GM21367 (cell line): ENCODE measurements around the gene PLCB1.

ENCODE experiments used
- ATAC-seq: cut with Tn5 transposase; IDR thresholded peaks from one replicate; pipeline ENCODE4 v1.9.1; 2021; ENCODE audit not compliant: unreplicated experiment

PLCB1 gene

DNA sequence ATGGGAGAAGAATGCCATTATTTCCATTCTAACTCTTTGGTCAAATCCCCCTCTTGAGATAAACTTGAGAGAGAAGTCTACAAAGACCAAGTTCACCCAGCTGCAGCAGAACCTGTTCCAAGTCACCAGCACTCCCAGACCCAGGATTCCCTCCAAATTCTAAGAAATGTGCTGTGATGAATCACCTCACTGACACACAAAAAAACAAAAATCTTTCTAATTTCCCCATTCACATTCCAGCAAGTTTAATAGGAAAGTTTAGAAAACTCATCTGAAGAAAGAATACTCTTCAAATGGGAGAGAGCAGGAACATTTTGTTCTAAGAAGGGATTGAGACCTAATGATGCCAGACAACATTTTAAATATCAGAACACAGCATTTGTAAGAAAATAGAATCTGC lies 723.2 kb downstream of the PLCB1 start:
- ATAC-seq = no peak

DNA sequence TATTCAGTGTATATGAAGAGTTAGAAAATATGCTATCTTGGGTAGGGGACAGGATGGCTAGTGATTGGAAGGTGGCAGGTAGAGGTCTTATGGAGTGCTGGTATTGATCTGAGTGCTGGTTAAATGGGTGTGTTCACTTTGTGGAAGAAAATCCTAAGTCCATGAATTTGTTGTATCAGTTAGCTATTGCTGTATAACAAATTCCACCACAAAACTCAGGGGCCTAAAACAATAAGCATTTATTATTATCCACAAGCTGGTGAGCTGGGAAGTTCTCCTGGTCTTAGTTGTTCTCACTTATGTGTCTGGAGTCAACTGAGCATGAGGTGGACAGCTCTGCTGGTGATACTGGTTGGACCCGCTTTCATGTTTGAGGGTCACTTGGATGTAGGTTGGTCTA lies 724.6 kb downstream of the PLCB1 start:
- no peak for ATAC-seq

DNA sequence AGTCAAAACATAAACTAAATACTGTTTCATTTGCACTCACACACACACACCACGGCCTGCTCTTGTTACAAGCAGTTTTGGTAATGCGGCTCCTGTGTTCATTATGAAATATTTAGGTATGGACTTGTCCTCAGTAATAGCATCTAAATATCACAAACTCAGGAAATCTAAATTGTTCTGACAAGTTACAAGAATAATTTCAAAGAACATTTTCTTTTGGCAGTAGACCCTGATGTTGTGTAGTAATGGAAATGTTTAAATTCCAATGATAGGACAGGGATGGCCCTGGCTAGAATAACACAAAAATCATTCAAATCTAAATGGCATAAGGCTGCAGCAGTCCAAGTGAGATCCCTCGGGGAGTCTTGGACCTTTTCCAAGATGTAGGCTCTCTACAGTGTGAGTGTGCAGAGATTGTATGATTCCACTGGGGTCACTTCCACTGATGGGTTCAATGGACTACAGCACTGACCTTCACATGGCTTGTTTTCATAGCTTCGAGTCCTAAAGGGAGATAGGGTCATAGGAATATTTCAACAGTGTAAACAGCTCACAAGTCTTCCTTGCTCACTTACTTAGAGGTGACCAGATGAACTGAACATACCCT lies 726.2 kb downstream of the PLCB1 start:
- ATAC-seq = no peak

DNA sequence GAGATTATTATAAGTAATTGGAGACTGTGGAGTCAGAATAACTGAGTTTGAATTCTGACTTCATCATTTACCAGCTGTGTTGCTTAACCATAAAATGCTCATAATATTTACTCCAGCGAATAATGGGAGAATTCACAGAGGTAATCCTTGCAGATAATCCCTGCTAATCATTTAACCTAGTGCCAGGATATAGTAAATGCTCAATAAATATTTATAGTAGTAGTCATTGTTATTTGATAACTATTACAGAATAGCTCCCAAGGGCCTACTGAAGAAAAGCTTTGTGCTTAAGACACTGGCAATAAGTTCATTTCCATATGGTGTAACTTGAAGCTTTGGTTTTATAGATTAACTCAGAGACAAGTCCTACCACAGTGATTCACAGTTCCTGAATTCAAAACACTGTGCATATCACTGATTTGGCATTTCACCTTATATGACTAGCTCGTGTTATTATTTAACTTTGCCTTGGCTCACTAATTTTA lies 728.0 kb downstream of the PLCB1 start:
- no peak for ATAC-seq

DNA sequence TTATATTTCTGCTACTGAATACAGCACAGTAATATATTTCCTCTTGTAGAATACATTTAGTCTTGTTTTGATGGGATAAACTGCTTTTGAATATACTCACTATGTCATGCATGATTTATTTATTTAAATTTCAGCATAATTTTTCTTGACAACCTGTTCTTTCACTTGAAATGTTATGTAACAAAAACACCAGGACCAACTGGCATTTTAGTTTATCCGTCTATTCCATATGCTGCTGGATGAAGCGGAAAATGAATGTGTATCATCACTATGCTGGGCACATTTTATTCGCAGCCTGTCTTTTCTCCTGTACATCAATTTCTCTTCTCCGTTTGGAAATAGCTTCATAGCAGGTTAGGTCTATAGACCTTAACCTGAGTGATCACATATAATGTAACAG lies 730.0 kb downstream of the PLCB1 start:
- ATAC-seq = no peak

DNA sequence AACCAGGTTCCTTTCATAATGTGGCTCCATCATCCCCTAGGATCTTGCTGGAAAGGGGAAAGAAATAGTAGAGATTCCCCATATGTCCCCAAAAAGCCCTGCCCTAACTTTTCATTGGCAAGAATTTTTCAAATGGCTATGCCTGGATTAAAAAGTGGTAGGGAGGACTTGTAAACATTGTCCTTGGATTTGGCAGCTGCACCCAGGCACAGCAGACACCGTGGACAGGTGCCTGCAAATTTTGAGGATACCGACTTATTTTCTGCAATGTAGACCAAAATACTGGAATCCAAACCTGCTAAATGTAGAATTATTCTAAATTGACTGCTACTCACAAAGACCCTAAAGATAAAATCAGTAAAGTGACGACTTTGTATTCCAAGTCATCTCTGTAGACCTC lies 733.6 kb downstream of the PLCB1 start:
- ATAC-seq = no peak

DNA sequence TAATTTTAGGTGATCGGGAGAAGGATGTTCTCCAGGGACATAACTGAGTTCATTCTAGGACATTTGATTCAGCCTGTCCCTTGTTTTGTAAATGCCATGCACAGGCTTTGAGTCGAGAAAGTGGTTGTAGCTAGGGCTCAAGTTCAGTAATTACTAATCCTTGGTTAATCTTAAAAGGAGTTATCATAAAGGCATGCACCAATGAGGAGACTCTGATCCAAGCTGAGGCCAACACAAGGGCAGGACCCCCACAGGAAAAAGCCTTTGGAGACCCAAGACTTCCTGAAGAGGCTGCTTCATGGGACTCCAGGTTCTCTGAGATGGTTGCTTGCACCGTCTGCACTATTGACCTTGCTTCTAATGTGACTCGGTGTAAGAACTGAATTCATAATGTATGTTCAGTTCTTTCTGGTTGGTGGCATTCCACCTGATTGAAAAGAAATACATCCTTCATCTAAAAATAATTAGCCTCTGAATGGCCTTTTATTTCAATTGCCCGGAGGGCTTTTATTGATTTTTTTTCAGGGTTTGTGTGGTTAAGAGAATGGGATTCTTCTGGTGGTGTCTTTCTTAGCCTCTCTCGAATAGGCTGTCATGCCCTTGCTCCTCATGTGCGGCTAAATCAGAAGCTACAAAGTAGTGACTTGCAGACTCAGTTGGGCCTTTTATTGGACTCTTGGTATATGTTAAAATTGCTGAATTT lies 735.1 kb downstream of the PLCB1 start:
- no peak for ATAC-seq

DNA sequence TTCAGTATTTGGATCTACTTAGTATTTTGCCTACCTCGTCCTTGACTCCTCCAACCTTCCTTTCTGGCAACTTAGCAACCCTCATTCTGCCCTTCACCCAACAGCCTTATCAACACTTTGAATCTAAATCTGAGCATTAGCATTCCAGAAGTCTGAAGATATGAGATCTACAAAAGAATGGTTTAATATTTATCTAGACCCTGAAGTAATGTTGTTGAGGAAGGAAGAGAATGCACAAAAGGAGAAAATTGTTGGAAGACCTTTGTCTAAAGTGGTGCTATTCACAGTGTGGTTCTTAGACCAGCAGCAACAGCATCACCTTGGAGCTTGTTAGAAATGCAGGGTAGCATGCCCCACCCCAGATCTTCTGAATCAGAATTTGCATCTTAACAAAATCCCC lies 738.6 kb downstream of the PLCB1 start:
- no peak for ATAC-seq

DNA sequence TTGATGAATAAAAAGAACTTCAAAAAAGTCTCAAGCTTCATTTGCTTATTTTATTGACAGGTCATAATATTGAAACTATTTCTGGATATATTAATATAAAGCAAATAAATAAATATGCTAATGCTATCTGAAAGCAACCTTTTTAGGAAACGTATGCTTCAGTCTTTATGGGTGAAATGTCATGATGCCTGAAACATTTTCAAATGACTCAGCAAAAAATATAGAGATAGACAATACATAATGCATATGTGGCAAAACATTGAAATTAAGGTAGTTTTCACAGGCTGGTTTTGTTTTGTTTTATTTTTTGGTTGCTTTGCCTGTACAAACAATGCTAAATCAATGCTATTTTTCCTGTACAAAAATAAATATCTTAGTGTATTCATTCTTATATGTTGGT lies 742.4 kb downstream of the PLCB1 start:
- ATAC-seq = no peak

DNA sequence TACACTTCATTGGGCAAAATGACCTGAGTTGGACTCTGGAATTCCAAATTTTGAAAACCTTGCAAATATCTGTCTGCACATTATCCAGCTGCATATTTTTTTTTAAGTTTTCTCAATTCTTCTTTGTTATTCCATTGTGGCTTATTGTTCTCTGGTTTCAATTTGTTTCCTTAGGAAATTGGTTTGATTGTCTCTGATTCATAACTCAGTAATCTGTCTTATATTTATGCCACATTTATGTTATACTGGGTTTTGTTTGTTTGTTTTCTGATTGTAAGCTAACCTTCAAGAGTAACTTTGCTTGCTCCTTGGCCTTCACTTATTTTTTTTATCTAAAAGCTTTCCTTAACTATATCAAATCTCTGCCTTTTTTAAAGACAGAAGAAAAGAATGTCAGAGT lies 743.5 kb downstream of the PLCB1 start:
- no peak for ATAC-seq

DNA sequence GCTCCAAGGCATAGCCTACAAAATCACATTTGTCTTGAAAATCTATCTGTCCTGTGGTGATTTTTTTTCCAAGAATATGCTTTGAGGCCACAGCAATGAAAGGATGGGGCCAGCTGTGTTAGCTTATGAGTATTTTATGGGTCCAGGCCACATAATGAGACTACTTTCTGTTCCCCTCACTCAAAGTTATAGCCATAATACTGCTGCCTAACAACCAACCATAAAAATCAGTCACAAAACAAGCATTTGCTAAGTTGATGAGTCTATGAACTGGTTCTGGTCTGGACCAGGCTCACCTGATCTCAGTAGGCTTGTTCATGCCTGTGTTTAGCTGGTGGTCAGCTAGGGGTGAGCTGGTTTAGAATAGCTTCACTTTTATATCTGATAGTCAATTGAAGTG lies 744.3 kb downstream of the PLCB1 start:
- no peak for ATAC-seq

DNA sequence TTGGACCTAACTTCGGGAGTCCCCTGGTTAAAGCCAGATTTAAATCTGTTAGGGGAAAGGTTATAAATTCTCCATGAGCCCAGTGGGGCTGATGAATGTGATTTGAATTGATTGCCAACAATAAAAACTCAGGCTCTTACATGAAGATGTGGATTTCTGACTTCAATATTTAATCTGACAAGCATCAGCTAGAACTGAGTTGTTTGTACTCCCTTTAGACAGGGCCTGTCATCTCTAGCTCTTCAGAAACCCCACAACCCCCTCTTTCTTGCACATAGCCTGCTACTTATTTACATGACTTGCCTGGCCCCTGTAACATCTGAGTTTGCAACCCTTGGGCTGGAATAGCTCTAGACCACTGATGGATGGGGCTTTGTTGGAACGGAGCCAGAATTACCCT lies 745.2 kb downstream of the PLCB1 start:
- ATAC-seq = no peak

DNA sequence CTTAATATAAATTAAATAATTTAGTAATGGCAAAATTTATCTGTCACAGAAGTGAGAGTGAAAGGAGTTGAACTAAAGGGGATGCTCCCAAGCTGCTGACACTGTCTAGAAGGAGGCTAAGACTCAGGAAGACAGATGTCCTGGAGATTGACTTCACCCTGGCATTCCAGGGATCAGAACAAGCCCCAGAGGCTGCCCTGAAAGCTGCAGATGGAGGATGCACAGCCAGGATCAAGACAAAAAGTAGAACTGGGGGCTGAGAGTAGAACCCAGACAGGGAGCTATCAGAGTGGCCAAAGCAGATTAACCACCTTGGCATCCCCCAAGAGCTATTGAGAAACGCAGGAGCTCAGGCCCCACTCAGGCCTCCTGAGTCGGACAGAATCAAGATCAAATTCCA lies 747.6 kb downstream of the PLCB1 start:
- no peak for ATAC-seq

DNA sequence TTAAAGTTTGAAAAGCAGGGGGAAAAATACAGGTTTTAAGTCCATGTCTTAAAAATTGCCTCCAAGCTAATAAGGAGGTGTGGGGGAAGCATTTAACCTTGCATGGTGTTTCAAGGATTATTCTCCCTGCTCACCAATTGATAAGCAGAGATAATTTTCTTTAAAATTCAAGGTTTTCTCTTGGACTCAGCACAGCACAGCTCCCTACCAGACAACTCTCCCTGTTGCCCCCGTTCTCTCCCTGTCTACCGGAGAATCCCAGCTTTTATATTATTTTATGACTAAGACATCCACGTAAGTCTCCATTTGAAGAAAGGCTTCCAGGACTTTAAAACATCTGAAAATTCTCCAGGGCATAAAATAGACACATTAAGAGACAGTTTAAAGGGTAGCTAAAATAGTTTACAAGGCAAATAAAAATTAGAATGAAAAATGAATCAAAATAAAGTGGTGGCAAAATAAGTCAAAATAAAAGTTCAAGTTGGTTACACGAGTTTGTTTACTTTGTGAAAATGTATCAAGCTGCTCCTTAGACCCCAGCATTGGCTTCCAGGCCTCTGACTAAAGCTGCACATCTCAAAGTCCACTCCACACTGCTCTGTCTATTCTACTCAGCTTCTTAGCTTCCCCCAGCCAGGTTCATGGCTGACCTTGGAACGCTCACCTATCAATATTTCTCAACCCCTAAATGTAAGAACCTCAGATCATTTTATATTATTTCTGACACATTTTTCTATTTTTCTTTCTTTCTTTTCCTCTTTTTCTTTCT lies 748.2 kb downstream of the PLCB1 start:
- ATAC-seq = no peak

DNA sequence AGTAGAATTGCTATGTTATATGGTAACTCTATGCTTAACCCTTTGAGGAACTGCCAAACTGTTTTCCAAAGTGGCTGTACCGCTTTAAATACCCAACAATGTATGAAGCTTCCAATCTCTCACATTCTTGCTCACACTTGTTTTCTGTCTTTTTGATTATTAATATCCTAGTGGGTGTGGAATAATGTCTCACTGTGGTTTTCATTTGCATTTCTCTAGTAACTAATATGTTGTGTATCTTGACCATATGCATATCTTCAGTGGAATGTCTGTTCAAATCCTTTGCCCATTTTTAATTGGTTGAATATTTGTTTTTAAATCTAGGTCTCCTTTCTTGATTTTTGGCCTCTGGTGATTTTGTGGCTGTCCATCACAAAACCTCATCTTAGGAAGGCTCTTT lies 759.0 kb downstream of the PLCB1 start:
- no peak for ATAC-seq

DNA sequence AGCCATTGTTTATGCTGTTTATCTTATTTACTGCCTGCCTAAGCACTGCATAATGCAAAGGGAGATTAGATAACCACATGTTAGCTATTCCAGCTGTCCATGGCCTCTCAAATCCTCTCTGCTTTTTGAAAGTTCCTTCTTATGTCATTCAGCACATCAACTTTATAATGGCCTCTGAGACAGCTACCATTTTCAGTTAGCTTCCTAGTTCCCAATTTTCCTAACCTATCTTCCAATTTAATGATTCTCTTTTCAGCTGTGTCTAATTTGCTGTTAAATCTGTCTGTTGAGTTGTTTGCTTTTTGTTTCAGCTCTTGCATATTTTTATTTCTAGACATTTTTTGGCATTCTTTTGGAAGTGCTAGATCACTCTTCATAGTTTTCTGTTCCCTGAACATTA lies 763.4 kb downstream of the PLCB1 start:
- no peak for ATAC-seq

DNA sequence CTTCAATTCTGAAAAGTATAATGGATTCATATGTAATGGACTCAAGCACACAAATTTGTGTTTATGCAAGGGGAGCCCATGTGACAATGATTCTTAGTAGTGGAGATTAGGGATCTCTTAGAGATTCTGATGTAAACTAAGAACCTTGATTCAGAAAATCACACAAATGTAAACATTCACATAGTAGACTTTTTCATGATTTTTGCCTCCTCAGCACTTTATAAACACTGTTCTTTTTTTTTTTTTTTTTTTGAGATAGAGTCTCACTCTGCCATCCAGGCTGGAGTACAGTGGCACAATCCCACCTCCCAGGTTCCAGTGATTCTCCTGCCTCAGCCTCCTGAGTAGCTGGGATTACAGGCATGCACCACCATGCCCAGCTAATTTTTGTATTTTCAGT lies 766.8 kb downstream of the PLCB1 start:
- ATAC-seq = no peak

DNA sequence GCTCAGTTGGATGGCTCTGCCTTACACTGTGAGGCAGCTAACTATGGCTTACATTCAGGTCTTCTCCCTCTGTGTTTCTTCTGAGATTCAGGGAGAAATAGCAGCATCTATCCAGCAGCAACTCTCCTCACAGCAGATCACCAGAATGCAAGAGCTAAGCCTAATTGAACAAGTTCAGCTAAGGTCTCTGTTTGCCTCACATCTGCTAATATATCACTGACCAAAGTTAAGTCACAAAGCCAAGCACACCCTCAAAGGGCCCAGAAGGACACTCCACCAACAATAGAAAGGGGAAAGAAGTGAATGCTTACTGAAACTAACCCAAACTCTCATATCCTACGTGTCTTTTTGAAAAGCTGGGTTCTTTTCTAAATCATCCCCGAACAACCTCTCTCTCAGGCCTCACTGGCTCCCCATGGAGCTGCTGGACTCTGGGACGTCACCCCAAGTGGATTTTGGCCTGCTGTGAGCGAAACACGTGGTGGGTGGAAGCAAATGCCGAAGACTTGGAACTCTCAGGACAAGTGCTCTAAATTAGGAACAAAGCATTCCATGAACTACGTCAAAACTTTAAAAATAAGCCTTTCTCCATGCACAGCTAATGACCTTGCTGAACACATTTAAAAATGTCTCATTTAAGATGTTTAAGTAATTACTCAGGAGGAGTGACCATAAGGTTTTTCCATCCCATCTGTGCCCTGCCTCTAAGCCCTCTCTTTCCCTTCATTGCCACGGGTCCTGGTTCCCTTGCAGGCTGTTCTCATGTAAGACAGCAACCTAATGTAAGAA lies 769.4 kb downstream of the PLCB1 start:
- no peak for ATAC-seq

DNA sequence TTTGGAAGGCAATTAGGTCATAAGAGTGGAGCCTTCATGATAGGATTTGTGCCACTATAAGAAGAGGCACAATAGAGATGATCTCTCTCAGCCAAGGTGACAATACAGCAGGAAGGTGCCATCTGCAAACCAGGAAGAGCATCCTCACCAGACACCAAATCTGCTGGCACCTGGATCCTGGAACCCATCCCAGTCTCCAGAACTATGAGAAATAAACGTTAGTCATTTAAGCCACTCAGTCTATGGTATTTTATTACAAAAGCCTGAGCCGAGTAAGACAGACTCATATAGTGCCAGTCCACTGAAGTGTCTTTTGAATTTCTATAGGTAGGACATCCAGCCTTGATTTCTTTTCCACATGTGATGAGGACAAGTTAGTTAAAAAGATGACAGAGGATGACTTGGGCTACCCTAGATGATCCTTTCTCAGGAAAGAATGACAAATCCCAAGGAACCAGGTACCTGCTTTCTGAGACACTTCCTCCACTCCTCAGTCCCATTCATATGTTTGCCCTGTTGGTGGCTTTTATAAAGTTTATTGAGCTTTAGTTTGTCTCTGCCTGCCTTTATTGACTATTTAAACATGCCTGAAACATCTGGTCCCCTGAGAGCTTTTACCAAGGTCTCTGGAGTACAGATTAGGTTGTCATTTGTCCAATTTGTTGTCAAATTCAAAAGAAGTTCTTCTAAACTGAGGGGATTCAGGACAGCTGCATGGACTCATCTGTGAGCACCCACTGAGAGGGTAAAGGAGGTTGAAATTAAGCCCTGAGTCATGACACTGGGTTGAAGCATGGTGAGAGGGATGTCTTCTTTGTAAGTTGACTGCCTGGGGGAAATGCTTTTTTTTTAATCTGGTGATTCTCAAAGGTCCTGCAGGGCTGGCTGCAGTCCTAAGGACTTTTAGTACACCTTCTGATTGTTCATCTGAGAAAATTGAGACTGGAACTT lies 771.9 kb downstream of the PLCB1 start:
- no peak for ATAC-seq

DNA sequence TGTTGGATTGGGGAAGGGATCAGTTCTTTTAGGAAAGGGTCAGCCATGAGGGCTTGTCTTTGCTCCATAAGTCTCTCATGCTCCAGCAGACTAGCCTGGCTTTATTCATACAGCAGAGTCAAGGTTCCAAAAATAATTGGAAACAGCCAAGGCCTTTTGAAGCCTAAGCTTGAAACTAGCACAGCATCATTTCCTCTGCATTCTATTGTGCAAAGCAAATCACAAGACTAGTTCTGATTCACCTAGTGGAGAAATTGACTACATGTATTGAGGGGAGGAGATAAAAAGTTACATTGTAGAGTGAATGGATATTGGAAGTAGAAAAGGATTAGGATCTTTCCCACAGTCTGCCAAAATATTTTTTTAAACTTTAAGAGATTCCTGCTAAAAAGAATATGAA lies 777.5 kb downstream of the PLCB1 start:
- no peak for ATAC-seq
